ENCODE measurements around the gene GRM2.

DNA sequence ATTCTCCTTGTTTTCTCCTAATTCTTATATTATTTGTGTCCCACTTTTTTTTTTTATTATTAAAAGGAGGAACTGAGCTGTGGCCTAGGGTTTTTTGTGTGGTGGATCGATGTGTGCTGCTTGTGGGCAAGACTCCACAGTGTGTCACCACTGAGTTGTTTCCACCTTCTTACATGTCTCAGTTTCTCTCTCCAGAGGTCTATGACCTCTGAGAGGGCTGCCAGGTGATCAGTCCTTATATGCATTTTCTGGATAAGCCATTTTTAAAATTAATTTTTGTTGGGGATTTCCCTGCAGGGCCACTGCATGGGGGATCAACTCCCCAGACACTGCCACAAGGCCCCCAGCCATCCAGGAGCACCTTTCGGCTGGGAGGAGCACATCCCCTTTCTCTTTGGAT, 44.4 kb downstream of the GRM2 start:
- TF ChIP-seq, protein P1, sequence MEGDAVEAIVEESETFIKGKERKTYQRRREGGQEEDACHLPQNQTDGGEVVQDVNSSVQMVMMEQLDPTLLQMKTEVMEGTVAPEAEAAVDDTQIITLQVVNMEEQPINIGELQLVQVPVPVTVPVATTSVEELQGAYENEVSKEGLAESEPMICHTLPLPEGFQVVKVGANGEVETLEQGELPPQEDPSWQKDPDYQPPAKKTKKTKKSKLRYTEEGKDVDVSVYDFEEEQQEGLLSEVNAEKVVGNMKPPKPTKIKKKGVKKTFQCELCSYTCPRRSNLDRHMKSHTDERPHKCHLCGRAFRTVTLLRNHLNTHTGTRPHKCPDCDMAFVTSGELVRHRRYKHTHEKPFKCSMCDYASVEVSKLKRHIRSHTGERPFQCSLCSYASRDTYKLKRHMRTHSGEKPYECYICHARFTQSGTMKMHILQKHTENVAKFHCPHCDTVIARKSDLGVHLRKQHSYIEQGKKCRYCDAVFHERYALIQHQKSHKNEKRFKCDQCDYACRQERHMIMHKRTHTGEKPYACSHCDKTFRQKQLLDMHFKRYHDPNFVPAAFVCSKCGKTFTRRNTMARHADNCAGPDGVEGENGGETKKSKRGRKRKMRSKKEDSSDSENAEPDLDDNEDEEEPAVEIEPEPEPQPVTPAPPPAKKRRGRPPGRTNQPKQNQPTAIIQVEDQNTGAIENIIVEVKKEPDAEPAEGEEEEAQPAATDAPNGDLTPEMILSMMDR (IDR thresholded peaks at IDR 0.05), result no peak
- no peak for TF ChIP-seq POLR2A (IDR thresholded peaks at IDR 0.05)

Data from lower leg skin (tissue), 3 donors.